D721Med (cell line): ENCODE data around the gene PHLPP1.

Experiments
- DNase-seq: peaks from one replicate; pipeline ENCODE4 v3.0.0; 2011; ENCODE audit warnings: low spot score; ENCODE audit not compliant: insufficient read length
- FAIRE-seq: peaks from 2 replicates; lab custom pipeline; 2011; peaks lifted over from hg19 to GRCh38; lab: Jason Lieb, UNC
- CTCF ChIP-seq: IDR thresholded peaks from 2 replicates; pipeline ENCODE4 v1.5.1; 2012; ENCODE audit warnings: mild to moderate bottlenecking, control low read depth; ENCODE audit not compliant: insufficient read depth; ENCODE audit errors: missing control alignments

Gene PHLPP1

GRCh38 chr18:62745089-62745751 lies 29.9 kb downstream of the PHLPP1 start:
- FAIRE-seq (no peak), DNase-seq (no peak)
- TF ChIP-seq CTCF = no peak

GRCh38 chr18:62749389-62749788 lies 34.0 kb downstream of the PHLPP1 start:
- DNase-seq (no peak), FAIRE-seq (no peak)
- no peak for TF ChIP-seq CTCF

- no peak for FAIRE-seq
- TF ChIP-seq CTCF = no peak
- DNase-seq = no peak
Measured at GRCh38 chr18:62751341-62751821, 36.0 kb downstream of the PHLPP1 start.

- no peak for TF ChIP-seq CTCF
- no peak for FAIRE-seq
Measured at GRCh38 chr18:62751977-62752376, 36.6 kb downstream of the PHLPP1 start.

GRCh38 chr18:62754026-62754425 lies 38.7 kb downstream of the PHLPP1 start:
- FAIRE-seq = no peak
- no peak for TF ChIP-seq CTCF
- no peak for DNase-seq

More at GRCh38 chr18:62751977-62752376, 36.6 kb downstream of the PHLPP1 start:
- no peak for DNase-seq

- FAIRE-seq (no peak), DNase-seq (no peak)
- TF ChIP-seq CTCF = no peak
Measured at GRCh38 chr18:62755454-62755853, 40.1 kb downstream of the PHLPP1 start.

GRCh38 chr18:62755946-62756345 lies 40.6 kb downstream of the PHLPP1 start:
- no peak for FAIRE-seq
- DNase-seq = no peak
- TF ChIP-seq CTCF = no peak
